Esophagus muscularis mucosa (tissue), 4 donors: ENCODE measurements around the gene NUCB1. TPM values are rescaled to one million over a fixed set of nuclear protein-coding genes. Genes with fewer than 3 reads are reported as not detected.
A peak's percentile ranks its signal among the peaks of the same experiment; 100 is the strongest.

Source experiments
- DNase-seq: peaks from one replicate; pipeline ENCODE4 v3.0.0-alpha.2; 2017; ENCODE audit errors: extremely low spot score
- H3K27ac ChIP-seq, 4 donors: fragments of 200-600 bp; sonication (generic); replicated peaks in 1 of 4; 1 replicate in 3 of 4; 2 replicates in 1 of 4; pipeline ENCODE4 v1.5.1; 2016 to 2019; ENCODE audit warnings: mild to moderate bottlenecking in 1 of 4
- H3K27me3 ChIP-seq, 4 donors: fragments of 200-600 bp; sonication (generic); one replicate each; pipeline versions ENCODE4 v1.5.1 to v1.6.0; 2016 to 2019
- H3K36me3 ChIP-seq, 4 donors: fragments of 200-600 bp; sonication (generic); one replicate each; pipeline ENCODE4 v1.5.1; 2016 to 2019
- H3K4me1 ChIP-seq, 4 donors: fragments of 200-600 bp; sonication (generic); one replicate each; pipeline ENCODE4 v1.5.1; 2016 to 2019
- H3K4me3 ChIP-seq, 4 donors: fragments of 200-600 bp; sonication (generic); 1 replicate in 2 of 4; 2 replicates in 2 of 4; pipeline ENCODE4 v1.5.1; 2016 to 2019; ENCODE audit warnings: mild to moderate bottlenecking in 4 of 4, moderate library complexity in 1 of 4
- H3K9me3 ChIP-seq, 4 donors: fragments of 200-600 bp; sonication (generic); 1 replicate in 3 of 4; 2 replicates in 1 of 4; pipeline ENCODE4 v1.5.1; 2016 to 2019
- CTCF ChIP-seq, 3 experiments: fragments of 200-600 bp in 2 of 3; fragments of 450-650 bp in 1 of 3; sonication (generic) in 2 of 3; IDR thresholded peaks; one replicate each; pipeline ENCODE4 v1.5.1; 2017 to 2019; ENCODE audit warnings: antibody characterized with exemption in 3 of 3, mild to moderate bottlenecking in 2 of 3, moderate library complexity in 1 of 3
- EP300 ChIP-seq: sonication (generic); formaldehyde crosslinking; IDR thresholded peaks from one replicate; pipeline ENCODE4 v1.6.1; 2017; ENCODE audit warnings: antibody characterized with exemption
- POLR2A ChIP-seq: fragments of 450-650 bp; IDR thresholded peaks from one replicate; pipeline ENCODE4 v1.6.1; 2017; ENCODE audit warnings: antibody characterized with exemption, moderate library complexity, mild to moderate bottlenecking, low read depth
- POLR2AphosphoS5 ChIP-seq, 2 donors: sonication (generic); formaldehyde crosslinking; IDR thresholded peaks; one replicate each; pipeline ENCODE4 v1.6.1; 2017; ENCODE audit warnings: antibody characterized with exemption in 2 of 2
- WGBS: methylation state at CpG from one replicate; pipeline ENCODE4 v1.1.5; 2018; 5-methylcytosine and 5-hydroxymethylcytosine counted together
- intact Hi-C: fragments of 100-400 bp; cut with DNase I; formaldehyde crosslinking; loops from one replicate; pipeline ENCODE4 v1.15.1; 2023
- total RNA-seq, 4 donors: library from RNA; depleted of rRNA; stranded (reverse); fragments of >200 nt; gene quantifications; one replicate each; pipeline versions ENCODE4 v1.1.0 to v1.2.1, GENCODE V29; 2016

The NUCB1 gene
- total RNA-seq, 4 donors from 2014 or later, result 179 to 356 (median 284) TPM

GRCh38 chr19:48964205-48965039 is 64.3 kb downstream of the NUCB1 start:
- WGBS, result 37% methylated on average over 14 of the region's 19 CpGs
- H3K27me3 ChIP-seq, result no peaks in the 10 kb centered on the region
- H3K27ac ChIP-seq, result peak overlapping the region; percentile 92 to 94 (median 93)
- peak overlapping the region; percentile 72 to 94 (median 76) for H3K4me3 ChIP-seq
- intact Hi-C loops, result loop anchor here (5.0 kb wide), 1 partner anchor 92 kb away; the partner anchor contains the start of gene PPP1R15A
- peaks cover 13 to 42% (median 33%) of the 10 kb centered on the region in 4 donors for H3K36me3 ChIP-seq
- DNase-seq, result no peak
- H3K9me3 ChIP-seq, result no peaks in the 10 kb centered on the region
- TF ChIP-seq POLR2AphosphoS5 (IDR thresholded peaks at IDR 0.05) (no peak), POLR2A (no peak), EP300 (no peak), CTCF (IDR thresholded peaks at IDR 0.05) (no peak)
- peaks cover 53 to 66% (median 62%) of the 10 kb centered on the region in 4 donors for H3K4me1 ChIP-seq

GRCh38 chr19:48965040-48965805 is 65.1 kb downstream of the NUCB1 start, which contains the start of gene FTL:
Gene FTL, plus strand, starts transcription at chr19:48965309. Its CDS starts 199 bp downstream, at chr19:48965508.
- Histone ChIP-seq H3K36me3 (peaks cover 13 to 50% (median 40%) of the 10 kb centered on the region in 4 donors), H3K4me1 (peaks cover 53 to 66% (median 60%) of the 10 kb centered on the region in 4 donors), H3K4me3 (peak within 1 kb of the TSS; percentile 72 to 94 (median 76)), H3K27me3 (no peaks in the 10 kb centered on the region), H3K27ac (peak within 1 kb of the TSS; percentile 92 to 94 (median 93)), H3K9me3 (no peaks in the 10 kb centered on the region)
- WGBS, result under 1% methylated on average over 36 of the region's 52 CpGs
- intact Hi-C loops, result loop anchor here (5.0 kb wide), 1 partner anchor 93 kb away; the partner anchor contains the start of gene PPP1R15A
- DNase-seq, result peak; percentile 100
- peak; percentile 99 to 100 for TF ChIP-seq POLR2AphosphoS5 (IDR thresholded peaks at IDR 0.05)
- TF ChIP-seq POLR2A, result peak; percentile 100
- no peak for TF ChIP-seq EP300
- no peak for TF ChIP-seq CTCF (IDR thresholded peaks at IDR 0.05)

DNA sequence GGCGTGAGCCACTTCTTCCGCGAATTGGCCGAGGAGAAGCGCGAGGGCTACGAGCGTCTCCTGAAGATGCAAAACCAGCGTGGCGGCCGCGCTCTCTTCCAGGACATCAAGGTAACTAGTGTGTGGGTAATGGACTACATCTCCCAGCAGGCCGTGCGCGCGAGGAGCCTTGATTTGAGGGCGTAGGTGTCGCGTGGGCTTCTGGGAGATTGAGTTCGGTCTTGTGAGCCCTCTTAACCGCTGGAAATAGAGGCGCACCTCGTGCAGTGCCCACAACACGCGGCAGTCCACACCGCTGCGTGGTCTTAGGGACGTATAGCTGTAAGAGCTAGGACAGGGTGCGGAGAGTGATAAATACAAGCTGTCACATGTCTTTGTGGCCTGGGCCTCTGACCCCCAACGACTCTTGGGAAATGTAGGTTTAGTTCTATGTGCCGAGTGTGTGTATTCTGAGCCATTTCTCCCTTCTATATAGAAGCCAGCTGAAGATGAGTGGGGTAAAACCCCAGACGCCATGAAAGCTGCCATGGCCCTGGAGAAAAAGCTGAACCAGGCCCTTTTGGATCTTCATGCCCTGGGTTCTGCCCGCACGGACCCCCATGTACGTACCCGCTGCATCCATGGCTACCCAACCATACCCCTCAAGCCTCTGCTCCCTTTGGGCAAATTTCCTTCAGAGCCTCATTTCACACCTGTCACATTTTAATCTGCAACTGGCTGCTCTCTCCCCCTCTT is 65.9 kb downstream of the NUCB1 start:
- peaks cover 53 to 71% (median 67%) of the 10 kb centered on the region in 4 donors for H3K4me1 ChIP-seq
- 21% methylated on average over 17 of the region's 36 CpGs for WGBS
- intact Hi-C loops, result loop anchor here (5.0 kb wide), 1 partner anchor 94 kb away; the partner anchor contains the start of gene PPP1R15A
- no peaks in the 10 kb centered on the region for H3K27me3 ChIP-seq
- peak overlapping the region; percentile 72 to 94 (median 76) for H3K4me3 ChIP-seq
- H3K36me3 ChIP-seq, result peaks cover 13 to 56% (median 43%) of the 10 kb centered on the region in 4 donors
- H3K9me3 ChIP-seq, result no peaks in the 10 kb centered on the region
- TF ChIP-seq POLR2AphosphoS5 (IDR thresholded peaks at IDR 0.05) (peak in 1 of 2 donors; percentile 83), CTCF (IDR thresholded peaks at IDR 0.05) (no peak)
- peak; percentile 97 for DNase-seq
- peak overlapping the region; percentile 92 to 94 (median 93) for H3K27ac ChIP-seq
